Lower lobe of right lung (tissue), 2 donors: ENCODE measurements around the gene DOCK6. TPM values are rescaled to one million over a fixed set of nuclear protein-coding genes. Genes with fewer than 3 reads are reported as not detected.

Source experiments
- ATAC-seq, 2 donors: fragments of 200-7000 bp; cut with Tn5 transposase; one replicate each; pipeline ENCODE4 v1.9.1; 2020 to 2022; ENCODE audit warnings: mild to moderate bottlenecking in 2 of 2, moderate library complexity in 2 of 2
- DNase-seq: peaks from one replicate; pipeline ENCODE4 v3.0.0-alpha.2; 2020
- H3K27ac ChIP-seq: fragments of 200-600 bp; one replicate; pipeline ENCODE4 v1.8.0; 2022
- H3K27me3 ChIP-seq: fragments of 200-600 bp; one replicate; pipeline ENCODE4 v1.8.0; 2022; ENCODE audit warnings: low read depth
- H3K36me3 ChIP-seq: fragments of 200-600 bp; one replicate; pipeline ENCODE4 v1.8.0; 2022; ENCODE audit warnings: mild to moderate bottlenecking
- H3K4me1 ChIP-seq: fragments of 200-600 bp; one replicate; pipeline ENCODE4 v1.8.0; 2022
- H3K4me3 ChIP-seq: fragments of 200-600 bp; one replicate; pipeline ENCODE4 v1.8.0; 2022; ENCODE audit warnings: mild to moderate bottlenecking
- H3K9me3 ChIP-seq: fragments of 200-600 bp; one replicate; pipeline ENCODE4 v1.8.0; 2022
- intact Hi-C: fragments of 100-400 bp; cut with DNase I; formaldehyde crosslinking; loops from one replicate; pipeline ENCODE4 v1.11.0; 2022
- total RNA-seq: library from RNA; stranded (reverse); fragmentation: NEBNext Ultra II Directional; extraction: Animal tissue kit (Norgen Biotek cat#: 25700); gene quantifications from one replicate; pipeline ENCODE4 v1.2.1, GENCODE V29; 2021
- TF ChIP-seq, protein P1 (sequence below): fragments of 200-600 bp; IDR thresholded peaks from one replicate; pipeline ENCODE4 v1.8.0; 2022; ENCODE audit warnings: antibody characterized with exemption, mild to moderate bottlenecking
- donor health status: DM: no; HTN: yes; CAD: no; lungs with severe emphysema.

Gene DOCK6
- total RNA-seq, 1 donor from 2014 or later = 106 TPM

DNA sequence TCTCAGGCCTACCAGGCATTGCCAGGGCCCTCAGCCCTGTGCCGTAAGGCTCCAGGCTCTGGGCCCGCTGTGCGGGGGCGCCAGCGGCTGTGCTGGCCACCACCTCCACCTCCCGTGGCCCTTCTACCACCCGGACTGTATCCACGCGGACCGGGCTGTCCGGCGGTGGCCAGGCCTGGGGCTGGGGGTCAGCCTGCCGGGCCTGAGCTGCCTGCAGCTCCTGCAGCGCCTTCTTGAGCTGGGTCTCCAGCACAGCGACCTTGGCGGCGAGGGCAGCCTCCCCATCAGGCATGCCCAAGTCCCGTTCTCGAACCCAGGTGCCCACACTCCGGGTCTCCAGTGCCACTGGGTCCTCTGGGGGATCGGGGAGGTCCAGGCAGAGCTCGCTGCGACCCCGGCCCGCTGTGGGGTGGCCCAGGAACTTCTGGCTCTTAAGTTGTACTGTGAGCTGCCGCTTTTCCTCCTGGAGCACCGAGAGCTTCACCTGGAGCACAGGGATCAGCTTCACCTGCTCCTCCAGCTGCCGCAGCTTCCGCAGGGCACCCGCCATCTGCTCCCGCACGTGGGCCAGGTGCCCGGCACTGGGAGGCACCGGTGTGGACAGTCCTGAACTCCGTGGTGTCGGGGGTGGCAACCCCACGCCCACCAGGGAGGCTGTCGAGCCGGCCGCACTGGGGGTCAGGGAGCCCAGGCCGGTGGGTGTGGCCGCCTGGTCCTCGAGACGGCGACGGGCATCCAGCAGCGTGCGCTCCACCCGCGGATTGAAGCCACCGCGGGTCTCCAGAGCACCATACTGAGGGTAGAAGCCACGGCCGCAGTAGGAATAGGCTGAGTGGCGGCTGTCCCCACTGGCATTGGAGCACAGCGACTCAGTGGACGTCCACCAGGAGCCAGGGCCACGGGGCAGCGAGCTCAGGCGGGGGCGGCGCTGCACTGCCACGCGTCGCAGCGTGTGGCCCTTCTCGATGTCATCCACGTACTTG lies 69.1 kb downstream of the DOCK6 start:
- intact Hi-C loops = no loop called here
- Histone ChIP-seq H3K36me3 (peaks cover 55% of the 10 kb centered on the region), H3K9me3 (no peaks in the 10 kb centered on the region), H3K4me1 (peaks cover 69% of the 10 kb centered on the region), H3K27ac (no peak overlapping the region), H3K4me3 (peak overlapping the region; percentile 68), H3K27me3 (no peaks in the 10 kb centered on the region)
- TF ChIP-seq, protein P1, sequence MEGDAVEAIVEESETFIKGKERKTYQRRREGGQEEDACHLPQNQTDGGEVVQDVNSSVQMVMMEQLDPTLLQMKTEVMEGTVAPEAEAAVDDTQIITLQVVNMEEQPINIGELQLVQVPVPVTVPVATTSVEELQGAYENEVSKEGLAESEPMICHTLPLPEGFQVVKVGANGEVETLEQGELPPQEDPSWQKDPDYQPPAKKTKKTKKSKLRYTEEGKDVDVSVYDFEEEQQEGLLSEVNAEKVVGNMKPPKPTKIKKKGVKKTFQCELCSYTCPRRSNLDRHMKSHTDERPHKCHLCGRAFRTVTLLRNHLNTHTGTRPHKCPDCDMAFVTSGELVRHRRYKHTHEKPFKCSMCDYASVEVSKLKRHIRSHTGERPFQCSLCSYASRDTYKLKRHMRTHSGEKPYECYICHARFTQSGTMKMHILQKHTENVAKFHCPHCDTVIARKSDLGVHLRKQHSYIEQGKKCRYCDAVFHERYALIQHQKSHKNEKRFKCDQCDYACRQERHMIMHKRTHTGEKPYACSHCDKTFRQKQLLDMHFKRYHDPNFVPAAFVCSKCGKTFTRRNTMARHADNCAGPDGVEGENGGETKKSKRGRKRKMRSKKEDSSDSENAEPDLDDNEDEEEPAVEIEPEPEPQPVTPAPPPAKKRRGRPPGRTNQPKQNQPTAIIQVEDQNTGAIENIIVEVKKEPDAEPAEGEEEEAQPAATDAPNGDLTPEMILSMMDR = no peak
- ATAC-seq (no peak), DNase-seq (no peak)

DNA sequence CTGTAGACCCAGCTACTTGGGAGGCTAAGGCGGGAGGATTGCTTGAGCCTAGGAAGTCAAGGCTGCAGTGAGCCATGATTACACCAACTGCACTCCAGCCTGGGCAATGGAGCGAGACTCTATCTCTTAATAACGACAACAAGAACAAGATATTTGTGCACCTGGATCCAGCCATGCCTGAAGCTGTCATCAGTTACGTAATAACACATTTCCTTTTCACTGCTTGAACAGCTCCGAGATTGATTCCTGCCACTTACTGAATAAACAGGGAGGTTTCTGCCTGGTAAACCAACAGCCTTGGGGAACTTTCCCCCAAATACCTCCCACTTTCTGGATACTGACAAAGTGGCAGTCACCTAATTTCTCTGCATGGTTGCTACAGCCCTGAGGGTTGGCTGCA lies 70.4 kb downstream of the DOCK6 start:
- Histone ChIP-seq H3K4me3 (peak overlapping the region; percentile 6), H3K4me1 (peaks cover 64% of the 10 kb centered on the region), H3K27ac (peak overlapping the region; percentile 43), H3K36me3 (peaks cover 67% of the 10 kb centered on the region), H3K9me3 (no peaks in the 10 kb centered on the region), H3K27me3 (no peaks in the 10 kb centered on the region)
- ATAC-seq = no peak
- no peak for DNase-seq
- intact Hi-C loops = no loop called here
- TF ChIP-seq, protein P1 = no peak

DNA sequence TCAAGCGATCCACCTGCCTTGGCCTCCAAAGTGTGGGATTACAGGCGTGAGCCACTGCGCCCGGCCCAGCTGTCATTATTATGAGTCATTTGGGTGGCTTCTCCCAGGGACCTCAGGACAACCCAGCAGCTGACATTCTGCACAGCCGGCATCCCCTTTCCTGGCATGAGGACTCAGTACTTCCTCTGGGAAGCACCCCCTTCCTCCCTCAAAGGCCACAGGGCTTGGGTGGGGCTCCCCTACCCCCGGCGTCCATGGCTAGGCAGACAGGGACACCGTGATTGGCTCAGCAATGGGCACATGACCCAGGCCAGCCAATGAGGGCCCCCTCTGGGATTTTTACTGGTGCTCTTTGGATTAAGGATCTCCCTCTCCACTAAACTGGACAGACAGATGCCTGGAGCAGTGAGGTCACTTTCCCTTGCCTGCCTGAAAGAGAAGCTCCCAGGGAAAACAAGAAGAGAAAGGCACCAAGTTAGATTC lies 71.0 kb downstream of the DOCK6 start:
- H3K27me3 ChIP-seq = no peaks in the 10 kb centered on the region
- ATAC-seq (peak; percentile 58 to 71), DNase-seq (peak; percentile 65)
- H3K27ac ChIP-seq = peak overlapping the region; percentile 43
- H3K36me3 ChIP-seq = peaks cover 72% of the 10 kb centered on the region
- TF ChIP-seq, protein P1 = no peak
- no peaks in the 10 kb centered on the region for H3K9me3 ChIP-seq
- H3K4me1 ChIP-seq = peaks cover 58% of the 10 kb centered on the region
- intact Hi-C loops = no loop called here
- H3K4me3 ChIP-seq = peak overlapping the region; percentile 6

DNA sequence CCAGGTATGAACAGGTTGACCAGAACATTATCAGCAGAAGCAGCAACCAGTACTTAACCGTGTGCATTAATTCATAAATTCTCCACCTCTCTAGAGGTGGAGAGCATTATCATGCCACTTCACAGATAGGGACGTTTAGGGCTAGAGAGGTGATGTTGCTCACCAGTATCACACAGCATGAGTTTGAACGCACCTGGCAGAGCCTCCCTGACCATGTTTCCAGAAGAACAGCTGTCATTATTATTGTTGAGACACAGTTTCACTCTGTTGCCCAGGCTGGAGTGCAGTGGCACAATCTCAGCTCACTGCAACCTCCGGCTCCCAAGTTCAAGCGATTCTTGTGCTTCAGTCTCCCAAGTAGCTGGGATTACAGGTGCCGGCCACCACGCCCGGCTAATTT lies 71.8 kb downstream of the DOCK6 start:
- Histone ChIP-seq H3K4me3 (peak overlapping the region; percentile 10), H3K27me3 (no peaks in the 10 kb centered on the region), H3K4me1 (peaks cover 50% of the 10 kb centered on the region), H3K9me3 (no peaks in the 10 kb centered on the region), H3K27ac (peak overlapping the region; percentile 43), H3K36me3 (peaks cover 81% of the 10 kb centered on the region)
- DNase-seq (no peak), ATAC-seq (no peak)
- intact Hi-C loops = no loop called here
- TF ChIP-seq, protein P1 = no peak

DNA sequence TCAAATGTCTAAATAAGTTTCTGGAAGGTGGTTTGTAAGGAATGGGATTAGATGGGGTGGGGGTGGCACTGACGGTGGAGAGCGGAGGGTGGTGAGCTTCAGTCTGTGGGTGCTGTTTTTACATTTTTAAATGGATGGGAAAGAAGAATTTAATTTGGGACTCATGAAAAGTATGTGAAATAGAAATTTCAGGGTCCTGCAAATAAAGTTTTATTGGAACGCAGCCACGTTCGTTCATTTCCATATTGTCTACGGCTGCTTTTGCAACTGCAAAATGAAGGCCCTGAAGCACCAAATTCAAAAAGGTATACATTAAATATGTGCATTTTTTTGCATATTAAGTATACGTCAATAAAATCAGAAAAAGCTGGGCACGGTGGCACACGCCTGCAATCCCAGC lies 74.9 kb downstream of the DOCK6 start:
- Histone ChIP-seq H3K27ac (no peak overlapping the region), H3K36me3 (peaks cover 74% of the 10 kb centered on the region), H3K4me3 (no peak overlapping the region), H3K9me3 (no peaks in the 10 kb centered on the region), H3K27me3 (no peaks in the 10 kb centered on the region), H3K4me1 (peaks cover 43% of the 10 kb centered on the region)
- ATAC-seq (no peak), DNase-seq (no peak)
- TF ChIP-seq, protein P1 = no peak
- intact Hi-C loops = no loop called here
